Stimulated activated CD4-positive, alpha-beta T cell treated with anti-CD3 and anti-CD28 coated beads, Interleukin-1b, Interleukin-23, amount 100 ng/mL, for 24 hours (primary cell): ENCODE data around the gene SPON1.
"Not testable (repeated sequence)": the region's sequence is repeated elsewhere in the genome, so short reads cannot be mapped to it uniquely, and the experiment has no call there.

Experiments
- DNase-seq, 4 experiments: peaks; one replicate each; pipeline ENCODE4 v3.0.0-alpha.2; 2020; ENCODE audit warnings: low read depth in 4 of 4, low spot score in 1 of 4

The SPON1 gene

GRCh38 chr11:14240221-14240620 lies 277.7 kb downstream of the SPON1 start:
- DNase-seq, result no peak

DNA sequence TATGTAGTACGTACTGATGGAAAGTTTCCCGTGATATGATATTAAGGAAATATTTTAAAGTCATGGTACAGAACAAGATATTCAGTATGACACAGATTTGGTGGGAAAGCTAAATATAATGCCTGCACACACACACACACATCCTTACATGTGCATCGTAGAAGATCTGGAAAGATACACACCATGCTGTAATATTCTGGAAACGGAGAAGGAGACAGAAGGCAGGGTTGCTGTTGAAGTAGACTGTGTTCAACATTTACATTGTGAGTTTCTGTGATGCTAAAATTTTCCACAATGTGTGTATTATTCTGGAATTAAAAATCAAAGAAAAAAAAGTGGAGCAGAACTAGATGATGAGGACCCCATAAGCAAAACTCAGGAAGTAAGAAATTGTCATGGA lies 278.4 kb downstream of the SPON1 start:
- no peak for DNase-seq

DNA sequence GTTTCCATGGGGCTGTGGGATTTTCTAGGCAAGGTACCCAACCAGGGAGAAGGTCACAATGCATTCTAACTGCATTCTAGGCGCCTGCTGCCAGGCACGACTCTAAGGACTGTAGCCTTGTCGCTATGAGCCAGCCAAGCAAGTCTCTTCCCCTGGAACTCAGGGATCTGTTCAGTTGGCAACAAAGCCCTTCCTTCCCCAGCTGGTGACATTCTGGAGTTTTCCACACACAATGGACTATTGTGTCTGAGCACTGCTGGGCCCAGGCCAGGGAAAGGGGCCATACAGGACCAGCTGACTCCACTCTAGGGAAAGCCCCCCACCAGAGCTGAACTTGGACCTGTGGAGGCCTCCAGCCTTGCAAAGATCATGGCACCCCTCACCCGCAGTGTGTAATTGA lies 279.7 kb downstream of the SPON1 start:
- DNase-seq, result no peak

DNA sequence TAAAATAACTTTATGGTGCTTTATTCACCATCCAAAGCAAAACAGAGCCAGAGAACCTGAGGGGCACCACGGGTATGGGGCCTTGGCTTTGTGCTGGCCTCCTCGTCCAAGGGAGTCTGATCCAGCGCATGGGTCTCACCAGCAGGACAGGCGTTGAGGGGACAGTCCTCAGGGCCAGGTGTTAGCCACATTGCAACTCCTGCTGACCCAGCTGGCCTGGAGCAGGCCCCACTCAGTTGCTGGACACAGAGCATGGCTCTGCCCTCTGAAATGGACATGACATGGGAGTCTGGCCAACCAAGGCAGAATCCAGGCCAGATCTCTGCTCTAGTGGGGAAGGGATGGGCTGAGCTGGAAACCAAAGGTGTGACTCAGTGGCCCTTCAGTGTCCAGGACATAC lies 280.2 kb downstream of the SPON1 start:
- DNase-seq, result no peak

DNA sequence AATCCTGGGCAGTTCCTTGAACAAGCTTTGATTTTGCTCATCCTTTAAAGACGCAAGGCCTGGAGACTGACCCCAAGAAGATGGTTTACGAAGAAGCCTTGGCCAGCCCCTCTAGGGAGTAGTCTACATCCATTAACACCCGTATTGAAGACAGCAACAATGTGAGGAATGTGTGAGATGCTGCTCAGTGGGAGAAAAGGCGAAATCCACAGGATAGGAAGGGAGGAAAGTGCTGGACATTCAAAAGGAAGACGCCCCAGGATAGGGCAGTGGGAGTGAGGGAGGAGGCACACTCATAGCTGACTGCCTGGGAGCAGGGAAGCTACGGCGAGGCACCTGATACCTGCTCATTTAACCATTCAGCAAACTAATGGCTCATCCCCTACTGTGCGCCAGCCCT lies 282.4 kb downstream of the SPON1 start:
- no peak for DNase-seq

- no peak for DNase-seq
Observed at GRCh38 chr11:14245444-14245843, 282.9 kb downstream of the SPON1 start.

GRCh38 chr11:14248580-14248981 lies 286.1 kb downstream of the SPON1 start:
- no peak for DNase-seq

GRCh38 chr11:14249121-14249963 lies 286.8 kb downstream of the SPON1 start:
- DNase-seq, result peak; percentile 29 to 54 (median 51)

DNA sequence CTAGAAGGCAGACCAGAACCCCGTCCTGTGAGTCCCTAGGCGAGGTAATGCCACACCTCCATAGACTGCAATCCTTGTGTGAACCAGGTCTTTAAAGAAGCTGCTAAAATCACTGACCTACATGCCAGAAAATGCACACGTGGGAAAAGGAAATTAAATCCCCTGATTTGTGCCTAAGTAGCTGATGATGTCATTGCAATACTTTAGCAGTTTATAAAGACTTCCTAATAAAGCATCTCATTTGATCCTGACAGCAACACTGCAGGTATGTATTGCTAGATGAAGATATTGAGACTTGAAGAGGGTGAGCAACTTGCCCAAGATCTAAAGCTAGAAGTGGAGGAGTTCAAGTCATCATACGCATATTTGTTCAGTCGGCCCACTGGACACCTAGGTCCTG lies 289.2 kb downstream of the SPON1 start:
- no peak for DNase-seq

DNA sequence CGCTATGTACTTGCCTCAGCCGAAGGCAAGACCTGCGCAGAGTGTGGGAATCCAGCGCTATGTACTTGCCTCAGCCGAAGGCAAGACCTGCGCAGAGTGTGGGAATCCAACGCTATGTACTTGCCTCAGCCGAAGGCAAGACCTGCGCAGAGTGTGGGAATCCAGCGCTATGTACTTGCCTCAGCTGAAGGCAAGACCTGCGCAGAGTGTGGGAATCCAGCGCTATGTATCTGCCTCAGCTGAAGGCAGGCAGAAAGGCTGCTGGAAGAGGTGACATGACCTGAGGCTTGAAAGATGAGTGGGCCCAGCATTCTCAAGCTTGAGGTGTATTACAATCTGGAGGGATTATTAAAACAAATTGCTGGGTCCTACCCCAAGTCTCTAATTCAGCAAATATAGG lies 290.0 kb downstream of the SPON1 start:
- DNase-seq, result not testable (repeated sequence)

DNA sequence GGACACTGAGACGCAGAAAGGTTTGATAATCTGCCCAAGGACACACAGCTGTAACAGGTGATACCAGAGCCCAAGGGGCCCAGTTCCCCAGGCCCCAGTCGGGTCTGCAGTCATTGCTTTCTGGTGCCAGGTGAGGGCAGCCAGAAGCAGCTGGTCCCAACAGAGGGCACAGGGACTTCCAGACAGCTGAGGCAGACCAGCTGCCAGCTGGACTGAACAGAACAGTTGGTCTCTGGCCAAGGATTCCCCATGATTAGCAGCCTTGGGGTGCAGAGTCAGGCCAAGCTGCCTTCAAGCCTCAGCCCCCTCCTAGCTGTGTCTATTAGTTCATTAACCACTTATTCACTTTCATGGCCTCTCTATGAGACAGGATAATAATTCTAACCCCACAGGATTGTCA lies 290.9 kb downstream of the SPON1 start:
- no peak for DNase-seq

DNA sequence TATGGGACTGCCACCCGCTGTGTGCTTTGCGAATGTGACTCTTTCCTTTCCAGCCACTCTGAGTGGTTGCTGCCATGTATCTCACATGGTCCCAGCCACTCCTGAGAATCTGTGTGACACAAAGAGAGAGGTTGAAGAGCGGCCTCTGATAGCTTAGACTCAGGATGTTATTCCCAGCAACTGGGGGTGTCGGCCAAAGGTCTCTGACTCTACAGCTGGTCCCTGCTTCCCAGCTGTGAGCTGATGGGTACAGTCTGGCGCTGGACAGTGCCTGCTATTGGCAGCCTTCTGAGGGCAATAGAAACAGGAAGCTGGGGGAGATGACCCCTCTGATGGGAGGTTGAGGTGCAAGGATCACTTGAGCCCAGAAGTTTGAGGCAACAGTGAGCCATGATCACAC lies 291.3 kb downstream of the SPON1 start:
- no peak for DNase-seq

DNA sequence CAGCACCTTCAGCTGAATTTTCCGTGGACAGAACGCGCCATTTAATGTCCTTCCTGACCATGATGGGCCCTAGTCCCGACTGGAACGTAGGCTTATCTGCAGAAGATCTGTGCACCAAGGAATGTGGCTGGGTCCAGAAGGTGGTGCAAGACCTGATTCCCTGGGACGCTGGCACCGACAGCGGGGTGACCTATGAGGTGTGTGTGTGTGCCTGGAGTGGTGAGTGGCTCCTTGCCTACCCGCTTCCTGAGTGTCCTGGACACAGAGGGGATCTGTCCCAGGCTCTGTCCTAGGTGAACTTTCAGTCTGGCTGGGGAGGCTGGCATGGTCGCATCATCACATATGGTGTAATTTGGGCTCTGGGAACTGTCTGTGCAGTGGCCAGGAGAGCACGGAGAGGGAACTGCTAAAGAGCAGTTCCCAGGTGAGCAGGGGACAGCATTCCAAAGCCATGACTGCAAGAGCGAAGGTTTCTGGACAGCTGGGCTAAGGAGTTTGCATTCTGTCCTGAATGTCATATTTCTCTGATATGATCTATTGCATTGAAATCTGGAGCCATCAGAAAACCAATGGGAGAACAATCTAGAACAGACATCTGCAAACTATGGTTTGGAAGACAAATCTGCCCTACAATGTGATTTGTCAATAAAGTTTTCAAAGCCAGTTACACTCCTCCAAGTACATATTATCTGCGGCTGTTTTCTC lies 292.2 kb downstream of the SPON1 start:
- DNase-seq, result no peak

GRCh38 chr11:14255238-14255534 lies 292.7 kb downstream of the SPON1 start:
- no peak for DNase-seq

DNA sequence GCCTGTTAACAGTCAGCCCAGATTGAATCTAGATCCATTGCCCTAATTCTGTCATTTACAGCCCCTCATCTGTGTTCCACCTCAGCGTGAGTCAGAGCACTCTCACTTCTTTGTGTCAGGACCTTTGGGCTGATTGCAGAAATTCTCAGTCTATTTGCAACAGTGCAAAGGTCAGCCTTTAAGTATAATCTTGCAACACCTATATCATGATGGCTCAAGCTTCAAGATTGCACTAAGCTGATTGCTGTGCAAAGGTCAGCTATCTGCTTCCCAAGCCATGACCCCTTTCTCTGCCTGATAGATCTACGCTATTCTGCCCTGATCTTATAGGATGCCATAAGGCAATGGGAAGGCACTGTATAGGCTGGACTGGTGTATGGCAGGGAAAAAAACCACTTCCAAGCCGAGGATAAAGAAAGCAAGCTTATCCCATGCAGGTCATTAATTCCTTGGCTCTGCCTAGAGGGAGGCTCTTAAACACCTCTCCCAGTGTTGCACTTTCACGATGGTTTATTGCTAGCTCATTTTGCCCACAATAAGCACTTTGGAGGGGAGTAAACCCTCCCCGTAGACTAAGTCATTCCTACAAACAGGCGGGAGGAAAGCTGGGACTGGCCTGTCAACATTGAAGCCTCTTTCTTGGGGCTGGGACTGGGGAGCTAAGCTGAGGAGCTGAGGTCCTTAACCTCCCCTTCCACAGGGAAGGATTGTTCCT lies 295.9 kb downstream of the SPON1 start:
- no peak for DNase-seq

DNA sequence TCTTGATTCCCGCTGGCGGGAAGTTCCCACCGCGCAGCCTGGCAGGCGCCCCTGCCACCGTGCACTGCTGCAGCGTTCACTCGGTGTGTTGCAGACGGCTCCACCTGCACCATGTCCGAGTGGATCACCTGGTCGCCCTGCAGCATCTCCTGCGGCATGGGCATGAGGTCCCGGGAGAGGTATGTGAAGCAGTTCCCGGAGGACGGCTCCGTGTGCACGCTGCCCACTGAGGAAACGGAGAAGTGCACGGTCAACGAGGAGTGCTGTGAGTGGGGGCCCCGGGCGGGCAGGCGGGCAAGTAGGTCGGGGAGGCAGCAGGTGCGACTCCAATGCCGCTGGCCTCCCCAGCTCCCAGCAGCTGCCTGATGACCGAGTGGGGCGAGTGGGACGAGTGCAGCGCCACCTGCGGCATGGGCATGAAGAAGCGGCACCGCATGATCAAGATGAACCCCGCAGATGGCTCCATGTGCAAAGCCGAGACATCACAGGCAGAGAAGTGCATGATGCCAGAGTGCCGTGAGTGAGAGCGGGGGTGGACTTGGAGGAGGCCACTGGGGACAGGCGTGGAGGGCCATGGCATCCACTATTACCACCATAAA lies 296.8 kb downstream of the SPON1 start:
- no peak for DNase-seq

DNA sequence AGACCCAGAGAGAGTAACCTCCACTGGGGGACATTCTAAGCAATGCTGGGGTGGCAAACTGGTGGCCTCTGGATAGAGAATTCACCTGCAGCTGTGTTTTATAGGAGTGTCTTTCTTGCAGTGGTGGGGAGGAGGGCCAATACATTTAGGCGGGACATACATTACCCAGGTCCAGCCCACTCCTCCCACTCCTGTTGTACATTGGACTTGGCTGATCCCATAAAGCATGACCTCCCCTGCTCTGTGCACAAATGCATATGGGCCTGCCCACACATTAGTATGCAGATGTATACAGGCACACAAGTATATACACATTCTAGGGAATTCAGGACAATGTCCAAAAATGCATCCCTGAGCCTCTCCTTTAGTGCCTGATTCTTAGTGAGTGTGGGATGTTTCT lies 297.4 kb downstream of the SPON1 start:
- no peak for DNase-seq

- DNase-seq, result no peak
Observed at GRCh38 chr11:14261066-14261465, 298.5 kb downstream of the SPON1 start.

- no peak for DNase-seq
Observed at GRCh38 chr11:14262271-14262846, 299.8 kb downstream of the SPON1 start.

GRCh38 chr11:14264966-14265365 lies 302.4 kb downstream of the SPON1 start:
- no peak for DNase-seq

- no peak for DNase-seq
Observed at GRCh38 chr11:14266622-14267021, 304.1 kb downstream of the SPON1 start.
